ENCODE results near the gene TTLL11.
"Not testable (repeated sequence)": the region's sequence is repeated elsewhere in the genome, so short reads cannot be mapped to it uniquely, and the experiment has no call there.

Gene TTLL11

DNA sequence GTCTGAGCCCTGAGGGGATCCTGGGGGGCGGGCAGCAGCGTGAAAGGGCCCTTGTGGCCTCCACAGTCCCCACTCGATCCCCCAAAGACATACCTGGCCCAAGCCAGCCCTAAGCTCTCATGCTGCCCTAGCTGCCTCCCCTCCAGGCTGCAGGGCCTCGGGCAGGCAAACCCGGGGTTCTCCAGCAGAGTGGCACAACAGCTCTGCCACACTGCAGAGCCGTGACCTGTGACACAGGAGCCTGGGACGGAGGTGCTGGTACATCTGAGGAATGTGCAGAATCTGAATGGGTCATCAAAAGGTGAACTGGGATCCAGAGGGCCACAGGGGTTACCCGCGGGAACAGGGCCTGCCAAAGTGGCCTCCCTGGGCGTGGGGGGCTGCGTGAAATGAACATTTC is 278.5 kb downstream of the TTLL11 start:
- no peak for DNase-seq (ENCODE audit: low spot score)

DNA sequence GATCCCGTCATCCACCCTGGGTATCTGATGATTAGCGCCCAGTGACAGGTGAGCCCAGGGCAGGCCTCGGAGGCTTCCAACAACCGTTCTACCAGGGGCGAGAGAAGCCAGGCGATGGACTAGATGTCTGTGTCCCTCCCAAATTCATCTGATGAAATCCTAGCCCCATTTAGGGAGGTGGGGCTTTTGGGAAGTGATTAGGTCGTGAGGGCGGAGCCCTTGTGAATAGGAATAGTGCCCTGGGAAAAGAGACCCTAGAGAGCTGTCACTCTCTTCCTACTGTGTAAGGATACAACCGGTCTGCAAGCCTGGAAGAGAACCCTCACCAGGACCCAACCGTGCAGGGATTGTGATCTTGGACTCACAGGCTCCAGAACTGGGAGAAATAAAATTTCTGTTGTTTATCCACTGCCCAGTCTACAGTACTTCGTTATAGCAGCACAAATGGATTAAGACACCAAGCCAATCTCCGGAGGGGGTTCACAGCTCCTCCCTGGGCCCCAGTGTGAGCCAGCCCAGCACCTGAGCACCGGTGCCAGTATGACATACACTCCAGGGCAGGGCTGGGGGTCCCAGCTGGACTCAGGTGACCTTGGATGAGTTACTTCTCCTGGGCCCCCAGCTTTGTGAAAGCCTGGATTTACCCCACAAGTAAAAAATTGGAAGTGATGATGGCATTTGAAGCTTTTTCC is 279.4 kb downstream of the TTLL11 start:
- DNase-seq (ENCODE audit: low spot score) = no peak

- DNase-seq (ENCODE audit: low spot score) = no peak
Observed at GRCh38 chr9:121812159-121812735, 280.9 kb downstream of the TTLL11 start.

DNA sequence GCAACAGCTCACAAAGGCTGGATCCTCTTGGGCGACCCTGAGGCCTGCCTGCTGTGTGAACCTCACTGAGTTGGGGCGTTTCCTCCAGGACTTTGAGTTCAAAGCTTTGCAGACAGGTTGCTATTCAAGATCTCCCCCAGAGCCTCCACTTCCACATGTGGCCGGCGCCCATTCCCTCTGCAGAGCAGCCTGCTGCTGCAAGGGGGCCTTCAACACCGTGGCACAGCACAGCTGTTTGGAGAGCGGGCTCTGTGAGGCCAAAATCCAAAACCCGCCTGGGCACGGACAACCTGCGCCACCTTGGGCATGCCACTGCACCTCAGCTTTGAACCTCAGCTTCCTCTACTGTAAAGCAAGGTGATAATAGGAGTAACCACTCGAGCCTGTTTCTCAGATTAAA is 281.4 kb downstream of the TTLL11 start:
- DNase-seq (ENCODE audit: low spot score) = no peak

GRCh38 chr9:121811140-121811539 is 282.0 kb downstream of the TTLL11 start:
- DNase-seq (ENCODE audit: low spot score) = no peak

DNA sequence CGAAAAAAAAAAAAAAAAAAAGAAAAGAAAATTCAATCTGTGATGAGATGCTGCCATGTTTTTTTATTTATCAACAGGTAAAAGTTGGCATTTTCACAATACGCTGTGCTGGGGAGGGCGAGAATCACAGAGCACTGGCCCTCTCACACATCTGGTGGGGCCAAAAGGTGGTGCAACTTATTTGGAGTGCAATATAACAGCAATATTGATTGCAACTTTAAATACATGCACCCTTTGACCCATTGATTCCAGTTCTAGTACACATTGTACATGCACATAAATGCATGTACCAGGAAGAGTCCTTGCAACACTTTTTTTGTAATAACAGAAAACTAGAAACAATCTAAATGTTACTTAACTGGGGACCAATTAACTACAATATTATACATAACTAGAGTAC is 282.6 kb downstream of the TTLL11 start:
- DNase-seq (ENCODE audit: low spot score) = no peak

- no peak for DNase-seq (ENCODE audit: low spot score)
Observed at GRCh38 chr9:121809356-121810050, 283.6 kb downstream of the TTLL11 start.

DNA sequence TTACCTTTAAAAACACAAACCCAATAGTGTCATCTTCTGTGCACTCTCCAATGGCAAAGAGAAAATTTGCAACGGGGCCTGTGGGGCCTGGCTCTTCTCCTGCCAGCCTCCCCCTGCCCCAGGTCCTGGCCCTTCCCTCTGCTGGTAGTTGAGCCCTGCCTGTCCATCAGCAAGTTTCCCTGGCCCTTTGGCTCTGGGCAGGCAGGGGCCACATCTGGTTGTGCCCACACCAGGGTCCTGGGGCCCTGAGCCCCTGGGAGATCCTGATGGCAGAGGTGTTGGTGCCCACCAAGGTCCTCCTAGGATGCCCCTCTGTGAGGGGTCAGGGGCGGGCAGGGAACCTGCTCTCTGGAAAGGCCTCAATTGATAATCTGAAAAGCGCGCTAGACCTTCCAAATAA is 284.3 kb downstream of the TTLL11 start:
- no peak for DNase-seq (ENCODE audit: low spot score)

DNA sequence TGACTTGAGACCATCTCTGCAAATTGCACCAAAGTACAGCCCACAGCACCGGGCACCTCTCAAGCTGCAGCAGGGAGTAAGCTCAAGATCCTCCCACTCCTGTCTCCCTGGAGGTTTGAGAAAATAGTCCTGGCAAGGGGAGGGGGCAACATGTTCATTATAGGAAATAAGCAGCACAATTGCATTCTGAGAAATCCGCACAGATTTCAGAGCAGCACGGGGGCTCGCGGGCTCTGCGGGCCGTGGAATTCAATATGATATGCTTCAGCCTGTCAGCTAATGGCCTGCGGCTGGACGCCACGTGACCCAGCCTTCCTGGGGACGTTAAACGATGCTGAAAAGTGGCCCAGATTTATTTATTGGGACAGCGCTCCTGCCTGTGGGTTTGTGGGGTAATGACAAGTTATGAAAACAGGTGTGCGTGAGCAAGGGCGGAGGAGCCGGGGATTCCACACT is 285.3 kb downstream of the TTLL11 start:
- no peak for DNase-seq (ENCODE audit: low spot score)

DNA sequence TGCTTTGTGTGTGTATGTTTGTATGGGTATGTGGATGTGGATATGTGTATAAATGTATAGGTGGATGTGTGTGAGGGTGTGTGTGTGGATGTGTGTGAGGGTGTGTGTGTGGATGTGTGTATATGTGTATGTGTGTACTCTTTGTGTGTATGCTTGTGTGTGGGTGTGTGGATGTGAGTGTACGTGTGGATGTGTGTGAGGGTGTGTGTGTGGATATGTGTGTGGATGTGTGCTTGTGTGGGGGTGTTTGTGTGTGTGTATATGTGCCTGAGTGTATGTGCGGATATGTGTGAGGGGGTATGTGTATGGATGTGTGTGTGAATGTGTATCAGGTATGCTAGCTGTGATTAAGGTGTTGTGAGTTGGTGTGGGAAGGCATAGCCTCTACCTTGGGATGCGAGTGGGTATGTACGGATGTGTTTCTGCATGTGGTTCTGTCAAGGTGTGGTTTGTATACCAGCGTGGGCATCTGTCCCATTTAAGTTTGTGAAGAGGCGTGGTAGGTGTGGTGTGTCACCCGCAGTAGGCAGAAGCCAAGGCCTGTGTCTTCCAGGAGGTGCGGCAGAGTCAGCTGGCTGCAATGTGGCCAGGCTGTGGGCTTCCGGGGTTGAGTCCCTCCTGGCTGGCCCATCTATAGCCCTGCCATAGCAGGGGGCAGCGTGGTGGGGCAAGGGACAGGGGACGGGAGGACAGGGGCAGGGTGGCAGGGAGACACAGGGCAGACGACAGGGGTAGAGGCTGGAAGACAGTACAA is 285.9 kb downstream of the TTLL11 start:
- no peak for DNase-seq (ENCODE audit: low spot score)

DNA sequence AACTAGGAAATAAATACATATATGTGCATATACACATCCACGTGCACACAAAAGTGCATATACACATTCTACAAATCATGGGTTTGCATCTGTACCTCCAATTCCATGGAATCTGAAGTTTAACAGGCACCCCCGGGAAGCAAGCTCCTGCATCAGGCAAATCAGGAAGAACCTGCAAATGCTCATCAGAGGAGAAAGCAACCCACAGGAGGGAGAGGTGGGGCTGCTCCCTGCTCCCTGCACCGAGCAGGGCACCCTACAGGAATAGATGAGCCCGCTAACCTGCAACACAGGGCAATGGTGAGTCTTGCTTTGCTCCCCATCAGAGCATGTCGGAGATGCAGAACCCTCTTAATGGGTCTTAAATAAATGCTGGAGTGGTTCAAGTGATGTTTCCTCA is 290.4 kb downstream of the TTLL11 start:
- DNase-seq (ENCODE audit: low spot score) = no peak

DNA sequence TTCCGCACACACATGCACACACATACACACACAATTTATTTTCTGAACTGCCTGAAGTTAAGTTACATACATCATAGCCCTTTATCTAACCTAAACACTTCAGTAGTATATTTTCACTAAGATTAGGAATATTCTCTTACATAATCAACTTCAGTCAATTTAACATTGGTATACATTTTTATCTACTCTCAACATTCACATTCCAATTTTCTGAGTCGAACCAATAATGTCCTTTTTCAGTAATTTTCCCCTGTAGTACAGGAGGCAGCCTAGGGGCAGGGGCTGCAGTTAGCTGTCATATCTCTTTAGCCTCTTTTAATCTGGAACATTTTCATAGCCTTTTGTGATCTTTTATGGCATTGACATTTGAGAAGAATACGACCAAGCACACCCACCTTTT is 291.5 kb downstream of the TTLL11 start:
- no peak for DNase-seq (ENCODE audit: low spot score)

- DNase-seq (ENCODE audit: low spot score) = no peak
Observed at GRCh38 chr9:121800376-121800775, 292.7 kb downstream of the TTLL11 start.

DNA sequence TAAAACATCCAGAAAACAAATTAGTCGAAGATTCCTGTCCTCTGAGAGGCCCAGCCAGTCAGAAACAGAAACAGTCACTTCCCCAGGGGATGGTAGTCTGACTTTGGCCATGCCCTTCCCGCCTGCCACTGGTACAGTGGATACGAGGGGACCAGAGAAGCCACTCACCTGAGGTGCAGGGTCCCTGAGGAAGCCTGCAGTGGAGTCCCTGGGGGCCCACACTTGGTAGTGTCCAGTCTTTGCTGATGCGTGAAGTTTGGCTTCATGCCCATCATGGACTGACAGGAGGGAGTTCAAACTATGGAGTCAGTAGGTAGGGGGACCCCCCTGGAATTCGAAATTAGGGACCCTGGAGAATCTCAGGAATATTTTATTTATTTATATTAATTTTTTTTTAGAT is 294.2 kb downstream of the TTLL11 start:
- no peak for DNase-seq (ENCODE audit: low spot score)

DNA sequence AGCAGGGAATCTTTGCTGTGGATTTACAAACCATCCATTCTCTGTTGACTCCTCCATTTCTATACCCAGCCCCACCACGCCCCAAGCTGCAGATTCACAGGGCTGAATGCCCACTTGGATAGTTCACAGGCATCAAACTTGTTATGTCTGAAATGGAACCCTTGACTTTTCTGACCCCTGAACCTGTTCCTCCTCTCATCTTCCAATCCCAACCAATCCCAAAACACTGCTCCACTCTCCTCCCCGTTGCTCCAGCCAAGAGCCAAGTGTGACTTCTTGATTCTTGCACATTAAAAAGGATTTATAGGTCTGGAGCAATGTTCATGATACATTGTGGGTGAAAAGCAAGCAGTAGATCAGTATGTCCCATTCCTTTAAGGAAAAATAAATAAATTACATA is 296.0 kb downstream of the TTLL11 start:
- no peak for DNase-seq (ENCODE audit: low spot score)

GRCh38 chr9:121794334-121794733 is 298.8 kb downstream of the TTLL11 start:
- DNase-seq (ENCODE audit: low spot score) = not testable (repeated sequence)

- not testable (repeated sequence) for DNase-seq (ENCODE audit: low spot score)
Observed at GRCh38 chr9:121792476-121792875, 300.6 kb downstream of the TTLL11 start.

GRCh38 chr9:121790841-121791240 is 302.3 kb downstream of the TTLL11 start:
- no peak for DNase-seq (ENCODE audit: low spot score)

DNA sequence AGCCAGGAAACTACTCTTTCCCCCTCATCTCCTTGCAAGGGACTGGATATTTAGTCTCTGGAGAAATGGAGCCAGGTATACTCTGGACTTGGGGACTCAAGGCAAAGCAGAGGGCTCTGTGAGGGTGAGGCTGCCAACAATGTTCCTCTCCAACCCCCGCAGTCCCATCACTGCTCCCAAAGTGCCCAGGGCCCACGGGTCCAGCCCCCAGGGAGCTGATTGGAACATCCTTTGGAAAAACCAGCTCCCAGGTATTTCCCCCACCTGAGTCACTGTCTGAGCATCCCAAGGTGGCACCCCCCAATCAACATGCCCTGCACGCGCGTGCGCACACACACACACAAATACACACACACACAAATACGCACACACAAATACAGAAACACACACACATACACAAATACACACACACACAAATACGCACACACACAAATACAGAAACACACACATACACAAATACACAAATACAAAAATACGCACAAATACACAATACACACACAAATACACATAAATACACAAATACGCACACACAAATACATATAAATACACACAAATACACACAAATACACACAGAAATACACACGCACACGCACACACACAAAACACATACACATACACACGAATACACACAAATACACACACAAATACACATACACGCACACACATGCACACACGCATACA is 304.3 kb downstream of the TTLL11 start:
- DNase-seq (ENCODE audit: low spot score) = no peak

DNA sequence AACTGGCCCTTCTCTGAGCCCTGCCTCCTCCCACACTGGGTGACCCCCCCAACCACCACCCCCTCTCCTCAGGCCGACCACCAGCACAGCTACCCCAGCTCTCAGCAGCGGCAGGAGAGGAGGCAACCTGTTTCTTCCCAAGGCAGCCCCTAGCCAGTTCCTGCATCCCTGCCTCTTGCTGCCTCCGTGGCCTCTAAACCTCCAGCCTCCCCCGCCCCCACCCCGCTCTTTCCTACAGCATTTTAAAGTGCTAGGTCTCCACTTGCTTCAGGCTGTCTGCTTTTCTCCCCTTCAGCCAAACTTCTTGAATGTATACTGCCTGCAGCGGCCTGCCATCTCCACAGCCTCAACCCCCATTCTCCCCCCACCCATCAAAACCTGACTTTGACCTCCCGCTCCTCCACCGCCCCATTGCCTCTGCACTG is 306.1 kb downstream of the TTLL11 start:
- no peak for DNase-seq (ENCODE audit: low spot score)

DNA sequence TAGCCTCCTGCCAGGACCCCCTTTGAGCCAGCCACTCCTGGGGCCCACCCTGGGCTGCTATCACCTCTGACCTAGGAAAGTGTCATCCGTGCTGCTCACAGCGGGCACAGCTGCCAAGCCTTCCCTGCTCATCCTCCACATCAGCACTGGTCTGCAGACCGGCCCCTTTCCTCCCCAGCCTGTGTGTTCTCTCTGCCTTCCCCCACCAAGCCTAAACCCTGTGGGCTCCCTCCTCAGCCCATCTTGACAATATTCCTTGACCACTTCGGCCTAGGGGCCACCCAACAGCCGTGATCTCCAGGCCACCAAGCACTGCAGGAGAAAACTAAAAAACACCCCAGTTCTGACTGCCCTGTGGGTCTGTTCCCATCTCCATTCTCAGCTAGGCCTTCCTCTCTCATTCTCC is 306.6 kb downstream of the TTLL11 start:
- no peak for DNase-seq (ENCODE audit: low spot score)

Data from germinal center (tissue), 1 donor.